Measurements from ENCODE around the gene RELA.
A peak's percentile ranks its signal among the peaks of the same experiment; 100 is the strongest.

The RELA gene

DNA sequence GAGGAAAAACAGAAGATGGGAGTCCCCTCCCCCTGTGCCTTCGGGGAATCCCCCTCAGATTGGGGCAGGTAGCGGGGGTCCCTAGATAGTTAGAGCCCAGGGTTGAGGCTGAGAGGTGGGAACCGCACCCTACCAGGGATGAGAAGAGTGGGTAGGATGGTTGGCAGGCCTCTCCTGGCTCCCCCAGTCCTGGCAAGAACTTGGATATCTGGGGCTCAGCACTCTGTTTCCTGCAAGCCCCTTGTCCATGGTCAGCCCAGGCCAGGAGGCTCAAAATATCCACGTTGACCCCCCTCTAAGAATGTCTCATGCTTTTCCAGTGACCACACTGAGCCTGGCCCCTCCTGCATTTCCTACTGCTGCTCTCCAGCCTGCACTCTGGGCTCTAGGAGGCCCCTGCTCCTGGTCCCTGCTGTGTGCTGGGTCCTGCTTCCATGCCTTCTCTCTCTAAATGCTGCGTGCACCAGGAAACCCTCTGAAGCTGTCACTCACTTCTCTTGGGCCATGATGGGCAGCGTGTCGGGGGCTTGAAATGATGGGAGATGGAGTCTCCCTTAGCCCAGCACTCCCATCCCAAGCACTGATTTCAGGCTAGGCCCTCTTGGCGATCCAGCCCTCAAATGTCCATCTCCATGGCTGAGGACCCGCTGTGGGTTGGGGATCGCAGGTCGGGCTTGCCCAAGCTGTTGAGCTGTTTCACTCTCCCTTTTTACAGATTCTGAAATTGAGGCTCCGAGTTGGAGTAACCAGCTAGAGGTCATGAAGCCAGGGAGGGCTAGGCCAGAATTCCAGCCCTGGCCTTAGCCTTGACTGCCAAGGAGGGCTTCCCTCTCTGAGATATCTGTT is 50.7 kb downstream of the RELA start:
- no peak for DNase-seq (ENCODE audit: low spot score)
- TF ChIP-seq, protein P1, sequence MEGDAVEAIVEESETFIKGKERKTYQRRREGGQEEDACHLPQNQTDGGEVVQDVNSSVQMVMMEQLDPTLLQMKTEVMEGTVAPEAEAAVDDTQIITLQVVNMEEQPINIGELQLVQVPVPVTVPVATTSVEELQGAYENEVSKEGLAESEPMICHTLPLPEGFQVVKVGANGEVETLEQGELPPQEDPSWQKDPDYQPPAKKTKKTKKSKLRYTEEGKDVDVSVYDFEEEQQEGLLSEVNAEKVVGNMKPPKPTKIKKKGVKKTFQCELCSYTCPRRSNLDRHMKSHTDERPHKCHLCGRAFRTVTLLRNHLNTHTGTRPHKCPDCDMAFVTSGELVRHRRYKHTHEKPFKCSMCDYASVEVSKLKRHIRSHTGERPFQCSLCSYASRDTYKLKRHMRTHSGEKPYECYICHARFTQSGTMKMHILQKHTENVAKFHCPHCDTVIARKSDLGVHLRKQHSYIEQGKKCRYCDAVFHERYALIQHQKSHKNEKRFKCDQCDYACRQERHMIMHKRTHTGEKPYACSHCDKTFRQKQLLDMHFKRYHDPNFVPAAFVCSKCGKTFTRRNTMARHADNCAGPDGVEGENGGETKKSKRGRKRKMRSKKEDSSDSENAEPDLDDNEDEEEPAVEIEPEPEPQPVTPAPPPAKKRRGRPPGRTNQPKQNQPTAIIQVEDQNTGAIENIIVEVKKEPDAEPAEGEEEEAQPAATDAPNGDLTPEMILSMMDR (IDR thresholded peaks at IDR 0.05; ENCODE audit: extremely low read depth, missing control alignments): no peak

- TF ChIP-seq, protein P1 (IDR thresholded peaks at IDR 0.05; ENCODE audit: extremely low read depth, missing control alignments): no peak
- no peak for DNase-seq (ENCODE audit: low spot score)
Observed at GRCh38 chr11:65611028-65611757, 51.5 kb downstream of the RELA start.

DNA sequence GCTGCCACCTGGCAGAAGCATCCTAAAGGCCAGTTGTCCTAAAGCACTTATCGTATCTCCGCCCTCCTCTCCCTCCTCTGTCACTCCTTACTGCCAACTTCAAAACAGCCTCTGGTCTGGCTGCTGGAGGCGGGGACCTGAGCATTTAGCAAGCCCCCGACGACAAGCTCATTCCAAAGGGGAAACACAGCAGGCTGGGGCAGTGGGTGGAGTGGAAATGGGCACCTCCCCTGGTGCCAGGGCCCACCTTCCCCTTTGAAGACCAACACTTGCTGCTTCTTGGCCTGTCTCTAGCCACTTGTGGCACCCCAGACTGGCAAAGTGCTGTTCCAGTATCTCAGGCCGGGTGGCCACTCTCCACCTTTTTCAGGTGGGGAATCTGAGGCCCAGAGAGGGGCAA is 52.3 kb downstream of the RELA start:
- TF ChIP-seq, protein P1 (IDR thresholded peaks at IDR 0.05; ENCODE audit: extremely low read depth, missing control alignments): no peak
- no peak for DNase-seq (ENCODE audit: low spot score)

GRCh38 chr11:65609665-65610064 is 53.1 kb downstream of the RELA start:
- TF ChIP-seq, protein P1 (IDR thresholded peaks at IDR 0.05; ENCODE audit: extremely low read depth, missing control alignments): no peak
- DNase-seq (ENCODE audit: low spot score): no peak

DNA sequence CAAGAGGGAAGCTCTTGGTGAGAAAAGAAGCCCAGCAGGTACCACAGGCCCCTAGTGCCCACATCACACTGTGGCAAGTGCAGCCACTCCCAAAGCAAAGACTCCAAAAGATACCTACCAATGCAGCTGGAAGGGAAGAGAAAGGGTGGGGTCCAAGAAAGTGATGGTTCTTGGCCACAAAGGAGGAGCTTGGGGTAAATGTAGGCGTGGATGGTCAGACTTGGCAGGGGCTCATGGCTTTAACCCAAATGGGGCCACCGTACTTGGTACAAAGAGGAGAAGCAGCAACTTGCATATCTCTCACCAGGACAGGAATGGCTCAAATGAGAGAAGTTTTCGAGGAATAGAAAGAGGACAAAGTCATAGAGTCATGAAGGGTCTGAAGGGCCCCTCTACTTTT is 53.5 kb downstream of the RELA start:
- TF ChIP-seq, protein P1 (IDR thresholded peaks at IDR 0.05; ENCODE audit: extremely low read depth, missing control alignments): no peak
- no peak for DNase-seq (ENCODE audit: low spot score)

DNA sequence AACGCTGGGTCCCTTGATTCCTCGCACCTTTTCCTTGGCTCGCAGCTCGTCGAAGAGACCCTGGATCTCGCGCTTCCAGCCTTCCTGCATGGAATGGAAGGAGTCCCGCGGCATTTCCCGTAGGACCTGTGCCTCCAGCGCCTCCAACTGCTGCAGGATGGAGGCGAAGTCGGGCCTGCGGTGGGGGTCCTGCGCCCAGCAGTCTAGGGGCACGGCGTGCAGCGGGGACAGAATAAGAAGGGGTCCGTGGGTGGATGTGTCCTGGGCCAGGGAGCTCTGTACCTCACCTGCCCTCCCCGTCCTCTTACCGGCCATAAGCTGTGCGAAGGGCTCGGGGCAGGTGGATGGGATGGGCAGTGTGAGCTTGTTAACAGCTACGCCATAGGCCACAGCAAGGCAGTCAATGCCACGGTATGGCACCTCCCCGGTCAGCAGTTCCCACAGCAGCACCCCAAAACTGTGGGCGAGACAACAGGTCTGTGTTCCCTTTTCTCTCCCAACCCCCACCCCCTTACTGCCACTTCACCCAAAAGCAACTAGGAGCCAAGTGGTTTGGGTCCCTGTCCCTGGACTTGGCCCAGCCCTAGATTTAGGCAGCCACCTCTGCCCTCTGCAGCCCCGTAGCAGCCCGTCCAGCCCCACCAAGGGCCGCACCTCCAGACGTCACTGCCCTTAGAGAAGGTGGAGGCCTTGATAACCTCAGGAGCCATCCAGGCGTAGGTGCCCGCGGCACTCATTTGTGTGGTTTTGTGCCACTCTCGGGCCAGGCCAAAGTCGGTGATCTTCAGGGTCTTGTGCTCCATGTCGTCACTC is 54.9 kb downstream of the RELA start:
- DNase-seq (ENCODE audit: low spot score): peak; percentile 26
- TF ChIP-seq, protein P1 (IDR thresholded peaks at IDR 0.05; ENCODE audit: extremely low read depth, missing control alignments): no peak
